SK-N-SH (cell line): ENCODE data around the gene RAD51B. TPM values are rescaled to one million over a fixed set of nuclear protein-coding genes. Genes with fewer than 3 reads are reported as not detected.

Experiments used
- CTCF ChIA-PET: fragments of 300-600, 350-600 bp; formaldehyde crosslinking; extraction: SDS; loops from one replicate; lab custom pipeline; 2021; lab: Yijun Ruan, JAX
- POLR2A ChIA-PET: fragments of 350-600 bp; sonication (Branson Sonifier 250); formaldehyde crosslinking; extraction: SDS; loops from one replicate; lab custom pipeline; 2020; ENCODE audit warnings: antibody characterized with exemption, inconsistent platforms; lab: Yijun Ruan, JAX
- DNase-seq: peaks from one replicate; pipeline ENCODE4 v3.0.0; 2012
- H2AFZ ChIP-seq: fragments of 200-600 bp; sonication (generic); 2 replicates; pipeline ENCODE4 v1.8.1; 2016; ENCODE audit warnings: antibody characterized with exemption, mild to moderate bottlenecking, low read depth
- H3F3A ChIP-seq: fragments of 200-600 bp; sonication (generic); replicated peaks from 2 replicates; pipeline ENCODE3; 2016; ENCODE audit warnings: antibody characterized with exemption, mild to moderate bottlenecking; ENCODE audit not compliant: insufficient read depth
- H3K27ac ChIP-seq, 2 experiments: fragments of 200-500 bp in 1 of 2; fragments of 200-600 bp in 1 of 2; sonication (Bioruptor generic) in 1 of 2; sonication (generic), shearing (Covaris generic) in 1 of 2; 2 replicates each; pipeline versions ENCODE4 v1.5.1 to v1.6.1; 2014 to 2016; ENCODE audit warnings: low read depth in 2 of 2, inconsistent platforms in 1 of 2, low read length in 1 of 2, mild to moderate bottlenecking in 1 of 2, mixed read lengths in 1 of 2
- H3K27me3 ChIP-seq: fragments of 200-600 bp; sonication (generic), shearing (Covaris generic); 2 replicates; pipeline ENCODE4 v1.6.1; 2016; ENCODE audit warnings: mixed run types; ENCODE audit not compliant: insufficient read depth
- H3K36me3 ChIP-seq, 2 experiments: fragments of 200-500 bp in 1 of 2; fragments of 200-600 bp in 1 of 2; sonication (Bioruptor generic) in 1 of 2; sonication (generic) in 1 of 2; replicated peaks in 1 of 2; 2 replicates each; pipeline versions ENCODE3 to v1.5.1; 2014 to 2016; ENCODE audit warnings: low read length in 1 of 2, mild to moderate bottlenecking in 1 of 2; ENCODE audit not compliant: insufficient read depth in 2 of 2, control insufficient read depth in 1 of 2
- H3K4me1 ChIP-seq, 2 experiments: fragments of 200-500 bp in 1 of 2; fragments of 200-600 bp in 1 of 2; sonication (Bioruptor generic) in 1 of 2; sonication (generic), shearing (Covaris generic) in 1 of 2; 2 replicates each; pipeline versions ENCODE4 v1.5.1 to v1.6.1; 2014 to 2016; ENCODE audit warnings: low read depth in 1 of 2, low read length in 1 of 2, mixed run types in 1 of 2; ENCODE audit not compliant: insufficient read depth in 2 of 2, control insufficient read depth in 1 of 2
- H3K4me2 ChIP-seq: fragments of 200-600 bp; sonication (generic), shearing (Covaris generic); 2 replicates; pipeline ENCODE4 v1.6.1; 2017; ENCODE audit warnings: mixed run types
- H3K4me3 ChIP-seq, 2 experiments: fragments of 200-500 bp in 1 of 2; fragments of 200-600 bp in 1 of 2; sonication (Bioruptor generic) in 1 of 2; sonication (generic), shearing (Covaris generic) in 1 of 2; 2 replicates each; pipeline versions ENCODE4 v1.5.1 to v1.8.1; 2014 to 2016; ENCODE audit warnings: low read depth in 2 of 2, inconsistent platforms in 1 of 2, low read length in 1 of 2, mild to moderate bottlenecking in 1 of 2, mixed read lengths in 1 of 2, moderate library complexity in 1 of 2
- H3K79me2 ChIP-seq: fragments of 200-600 bp; sonication (generic); 2 replicates; pipeline ENCODE4 v1.8.1; 2017; ENCODE audit warnings: mild to moderate bottlenecking; ENCODE audit not compliant: insufficient read depth
- H3K9ac ChIP-seq: fragments of 200-600 bp; sonication (generic); 2 replicates; pipeline ENCODE4 v1.6.1; 2017; ENCODE audit warnings: mixed run types
- H3K9me2 ChIP-seq: fragments of 200-600 bp; sonication (generic); 2 replicates; pipeline ENCODE4 v1.6.1; 2017; ENCODE audit warnings: mixed run types
- H3K9me3 ChIP-seq: fragments of 200-600 bp; sonication (generic); 2 replicates; pipeline ENCODE4 v1.6.1; 2017; ENCODE audit warnings: mixed run types, mild to moderate bottlenecking, moderate library complexity
- H4K20me1 ChIP-seq: fragments of 200-600 bp; sonication (generic); 2 replicates; pipeline ENCODE4 v1.6.1; 2017; ENCODE audit warnings: mild to moderate bottlenecking, mixed run types; ENCODE audit not compliant: insufficient read depth
- EZH2phosphoT487 ChIP-seq: fragments of 200-600 bp; sonication (generic); IDR thresholded peaks from 2 replicates; pipeline ENCODE4 v1.6.1; 2017; ENCODE audit warnings: low read depth, mixed run types, mild to moderate bottlenecking, antibody characterized with exemption, moderate library complexity, borderline replicate concordance
- JUND ChIP-seq: IDR thresholded peaks from 2 replicates; pipeline ENCODE4 v1.4.0; 2012
- MEF2A ChIP-seq: IDR thresholded peaks from 2 replicates; pipeline ENCODE4 v1.4.0; 2012; ENCODE audit warnings: low read depth, borderline replicate concordance
- SIN3A ChIP-seq: IDR thresholded peaks from 2 replicates; pipeline ENCODE4 v1.6.1; 2012; ENCODE audit warnings: low read depth, mild to moderate bottlenecking, low read length, moderate library complexity, borderline replicate concordance
- TEAD4 ChIP-seq: IDR thresholded peaks from 2 replicates; pipeline ENCODE4 v1.4.0; 2012; ENCODE audit warnings: mild to moderate bottlenecking, borderline replicate concordance; ENCODE audit not compliant: insufficient read depth
- WGBS: methylation state at CpG from one replicate; pipeline ENCODE4 v1.1.6; 2017; ENCODE audit warnings: low lambda C conversion rate; 5-methylcytosine and 5-hydroxymethylcytosine counted together
- polyA plus RNA-seq, 3 experiments: library from polyadenylated mRNA; depleted of rRNA; stranded (reverse); fragments of >200 nt; gene quantifications; 2 replicates each; pipeline ENCODE4 v1.2.3, GENCODE V29; 2012
- TF ChIP-seq, protein P1 (sequence below): fragments of 150-350 bp; IDR thresholded peaks from 2 replicates; pipeline ENCODE4 v1.6.1; 2017; ENCODE audit warnings: antibody characterized with exemption, low read length, low read depth, borderline replicate concordance
- TF ChIP-seq, protein P2 (sequence below): IDR thresholded peaks from 2 replicates; pipeline ENCODE4; 2012
- TF ChIP-seq, protein P3 (sequence below): IDR thresholded peaks from 2 replicates; pipeline ENCODE4 v1.4.0; 2012; ENCODE audit warnings: low read depth, borderline replicate concordance

Gene RAD51B
- polyA plus RNA-seq, 1 of the 3 experiments (the other 2 are of a cell fraction): 6.0 TPM

DNA sequence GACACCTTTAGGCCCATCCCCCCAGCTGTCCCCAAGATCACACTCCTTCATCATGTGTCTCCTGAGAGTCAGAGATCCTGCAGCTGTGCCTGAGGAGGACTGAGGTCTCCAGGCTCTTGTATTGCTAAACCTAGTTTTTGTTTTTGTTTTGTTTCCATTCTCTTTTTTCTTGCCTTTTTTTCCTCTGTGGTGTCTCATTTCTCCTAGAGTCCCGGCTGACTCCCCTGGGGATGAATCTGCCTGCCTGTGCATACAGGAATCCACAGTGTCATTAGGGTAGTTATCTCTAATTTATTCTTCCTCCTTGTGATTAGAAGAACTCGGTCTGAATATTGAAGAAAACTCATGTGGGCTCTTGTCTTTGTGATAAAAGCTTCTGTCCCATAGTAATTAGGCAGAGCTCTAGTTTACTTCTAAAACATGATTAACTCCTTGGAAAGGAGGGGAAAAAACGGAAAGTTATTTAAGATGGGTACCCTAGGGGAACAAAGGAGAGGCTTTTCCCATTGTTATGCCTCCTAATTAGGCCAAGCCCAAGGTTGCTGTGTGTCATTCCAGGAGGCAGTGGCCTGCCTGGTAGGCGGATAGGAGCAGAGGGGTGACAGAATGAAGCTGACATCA is 630.1 kb downstream of the RAD51B start:
- no peak overlapping the region for H2AFZ ChIP-seq
- DNase-seq: no peak
- H3K27ac ChIP-seq: no peak overlapping the region
- TF ChIP-seq MEF2A: no peak
- no peak for TF ChIP-seq TEAD4
- no peak for TF ChIP-seq EZH2phosphoT487
- TF ChIP-seq, protein P1, sequence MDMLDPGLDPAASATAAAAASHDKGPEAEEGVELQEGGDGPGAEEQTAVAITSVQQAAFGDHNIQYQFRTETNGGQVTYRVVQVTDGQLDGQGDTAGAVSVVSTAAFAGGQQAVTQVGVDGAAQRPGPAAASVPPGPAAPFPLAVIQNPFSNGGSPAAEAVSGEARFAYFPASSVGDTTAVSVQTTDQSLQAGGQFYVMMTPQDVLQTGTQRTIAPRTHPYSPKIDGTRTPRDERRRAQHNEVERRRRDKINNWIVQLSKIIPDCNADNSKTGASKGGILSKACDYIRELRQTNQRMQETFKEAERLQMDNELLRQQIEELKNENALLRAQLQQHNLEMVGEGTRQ: no peak
- no peaks in the 10 kb centered on the region for H3K27me3 ChIP-seq
- no peak overlapping the region for H3K4me2 ChIP-seq
- H4K20me1 ChIP-seq: no peaks in the 10 kb centered on the region
- H3K36me3 ChIP-seq: no peaks in the 10 kb centered on the region
- H3K9ac ChIP-seq: no peak overlapping the region
- H3K9me2 ChIP-seq: no peaks in the 10 kb centered on the region
- ChIA-PET CTCF (no interaction called here), POLR2A (no interaction called here)
- H3F3A ChIP-seq: peaks cover 5% of the 10 kb centered on the region
- H3K9me3 ChIP-seq: no peaks in the 10 kb centered on the region
- H3K4me3 ChIP-seq: no peak overlapping the region
- WGBS: 88% methylated on average over 4 of the region's 4 CpGs
- no peaks in the 10 kb centered on the region; a peak in 1 of 4 replicates for H3K4me1 ChIP-seq
- H3K79me2 ChIP-seq: no peaks in the 10 kb centered on the region

DNA sequence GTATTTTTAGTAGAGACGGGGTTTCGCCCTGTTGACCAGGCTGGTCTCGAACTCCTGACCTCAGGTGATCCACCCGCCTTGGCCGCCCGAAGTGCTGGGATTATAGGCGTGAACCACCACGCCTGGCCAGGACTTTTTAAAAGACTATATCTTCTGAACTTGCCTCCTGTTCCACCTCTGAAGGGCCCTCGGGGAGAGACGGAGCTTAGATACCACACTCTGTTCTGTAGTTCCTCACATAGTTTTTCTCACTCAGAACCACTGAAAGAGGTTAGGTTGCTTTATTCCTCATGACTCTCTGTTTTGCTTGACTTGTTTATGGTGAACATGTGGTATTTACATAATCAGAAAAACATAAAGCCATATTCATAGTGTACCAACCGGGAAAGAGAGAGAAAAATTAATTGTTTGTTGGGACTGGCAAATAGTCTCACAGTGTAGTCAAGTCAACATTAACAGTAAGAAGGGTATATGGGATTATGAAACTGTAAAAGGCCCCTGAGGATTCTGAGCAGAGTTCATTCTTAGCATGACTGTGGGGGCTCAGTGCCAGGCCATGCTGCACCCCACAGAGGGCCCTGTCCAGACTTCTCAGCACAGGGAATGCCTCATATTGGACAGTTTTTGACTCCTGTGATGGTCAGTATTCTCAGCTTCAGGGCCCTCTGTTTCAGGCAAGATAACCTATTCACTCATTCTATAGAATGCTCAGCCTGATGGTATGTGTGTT is 631.0 kb downstream of the RAD51B start:
- Histone ChIP-seq H3K4me1 (no peaks in the 10 kb centered on the region; a peak in 1 of 4 replicates), H3K9me2 (no peaks in the 10 kb centered on the region), H3K9me3 (no peaks in the 10 kb centered on the region), H3K27me3 (no peaks in the 10 kb centered on the region), H3K36me3 (no peaks in the 10 kb centered on the region), H4K20me1 (no peaks in the 10 kb centered on the region), H3F3A (peaks cover 5% of the 10 kb centered on the region), H2AFZ (no peak overlapping the region), H3K9ac (no peak overlapping the region), H3K4me2 (no peak overlapping the region), H3K27ac (no peak overlapping the region), H3K4me3 (no peak overlapping the region), H3K79me2 (no peaks in the 10 kb centered on the region)
- ChIA-PET CTCF (interaction anchor here (1.3 to 1.5 kb wide), 2 partner anchors 9 to 201 kb away, joined by 3 read pairs; no protein-coding TSS in a partner anchor), POLR2A (no interaction called here)
- 96% methylated on average over 11 of the region's 11 CpGs for WGBS
- no peak for DNase-seq
- TF ChIP-seq SIN3A (no peak), JUND (no peak), MEF2A (no peak), TEAD4 (no peak)
- TF ChIP-seq, protein P2, sequence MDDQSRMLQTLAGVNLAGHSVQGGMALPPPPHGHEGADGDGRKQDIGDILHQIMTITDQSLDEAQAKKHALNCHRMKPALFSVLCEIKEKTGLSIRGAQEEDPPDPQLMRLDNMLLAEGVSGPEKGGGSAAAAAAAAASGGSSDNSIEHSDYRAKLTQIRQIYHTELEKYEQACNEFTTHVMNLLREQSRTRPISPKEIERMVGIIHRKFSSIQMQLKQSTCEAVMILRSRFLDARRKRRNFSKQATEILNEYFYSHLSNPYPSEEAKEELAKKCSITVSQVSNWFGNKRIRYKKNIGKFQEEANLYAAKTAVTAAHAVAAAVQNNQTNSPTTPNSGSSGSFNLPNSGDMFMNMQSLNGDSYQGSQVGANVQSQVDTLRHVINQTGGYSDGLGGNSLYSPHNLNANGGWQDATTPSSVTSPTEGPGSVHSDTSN: no peak
- TF ChIP-seq, protein P1: no peak
- TF ChIP-seq, protein P3, sequence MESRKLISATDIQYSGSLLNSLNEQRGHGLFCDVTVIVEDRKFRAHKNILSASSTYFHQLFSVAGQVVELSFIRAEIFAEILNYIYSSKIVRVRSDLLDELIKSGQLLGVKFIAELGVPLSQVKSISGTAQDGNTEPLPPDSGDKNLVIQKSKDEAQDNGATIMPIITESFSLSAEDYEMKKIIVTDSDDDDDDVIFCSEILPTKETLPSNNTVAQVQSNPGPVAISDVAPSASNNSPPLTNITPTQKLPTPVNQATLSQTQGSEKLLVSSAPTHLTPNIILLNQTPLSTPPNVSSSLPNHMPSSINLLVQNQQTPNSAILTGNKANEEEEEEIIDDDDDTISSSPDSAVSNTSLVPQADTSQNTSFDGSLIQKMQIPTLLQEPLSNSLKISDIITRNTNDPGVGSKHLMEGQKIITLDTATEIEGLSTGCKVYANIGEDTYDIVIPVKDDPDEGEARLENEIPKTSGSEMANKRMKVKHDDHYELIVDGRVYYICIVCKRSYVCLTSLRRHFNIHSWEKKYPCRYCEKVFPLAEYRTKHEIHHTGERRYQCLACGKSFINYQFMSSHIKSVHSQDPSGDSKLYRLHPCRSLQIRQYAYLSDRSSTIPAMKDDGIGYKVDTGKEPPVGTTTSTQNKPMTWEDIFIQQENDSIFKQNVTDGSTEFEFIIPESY: no peak
